Stimulated activated CD8-positive, alpha-beta memory T cell treated with anti-CD3 and anti-CD28 coated beads, Interleukin-4, amount 100 ng/mL, for 1 hour (primary cell): ENCODE results near the gene CXCL16.

Source experiments
- DNase-seq, 2 donors: peaks; one replicate each; pipeline ENCODE4 v3.0.0-alpha.2; 2020; ENCODE audit warnings: low read depth in 2 of 2, low spot score in 1 of 2

Gene CXCL16

DNA sequence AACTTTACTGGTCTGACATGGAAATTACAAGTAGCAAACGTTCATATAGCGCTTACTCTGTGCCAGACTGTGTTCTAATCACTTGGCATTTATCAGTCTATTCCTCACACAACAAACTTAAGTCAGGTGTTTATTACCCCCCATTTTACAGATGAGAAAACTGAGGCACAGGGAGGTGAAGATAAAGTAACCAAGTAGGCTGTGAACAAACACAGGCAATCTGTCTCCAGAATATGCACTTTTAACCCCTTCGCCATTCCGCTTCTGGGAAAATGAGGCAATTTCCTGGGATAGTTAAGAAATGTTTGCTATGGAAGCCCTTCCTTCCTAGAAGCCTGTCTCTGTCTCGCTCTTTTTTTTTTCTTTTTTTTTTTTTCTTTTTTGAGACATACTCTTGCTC lies 12.2 kb upstream of the CXCL16 start:
- DNase-seq = no peak

- no peak for DNase-seq
Observed at GRCh38 chr17:4750606-4751005, 10.9 kb upstream of the CXCL16 start.

DNA sequence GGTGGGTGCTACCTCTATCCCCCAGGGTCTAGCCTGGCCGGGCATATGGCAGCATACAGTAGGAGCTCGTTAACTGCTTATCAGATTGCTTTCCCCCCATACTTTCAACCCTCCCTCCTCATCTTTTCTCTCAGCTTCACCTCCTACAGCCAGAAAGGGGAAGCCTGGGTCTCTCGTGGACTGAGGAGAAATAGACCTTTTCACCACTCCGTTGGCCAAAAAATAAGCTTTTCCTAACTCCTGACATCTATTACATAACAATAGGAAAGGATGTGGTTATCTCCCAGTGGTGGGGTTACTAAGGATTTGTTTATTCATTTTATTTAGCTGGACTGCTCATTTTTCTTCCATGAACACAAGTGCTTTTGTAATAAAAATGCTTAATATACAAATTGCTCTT lies 9.0 kb upstream of the CXCL16 start:
- DNase-seq = no peak

- no peak for DNase-seq
Observed at GRCh38 chr17:4747847-4748246, 8.1 kb upstream of the CXCL16 start.

GRCh38 chr17:4744999-4745969 lies 5.6 kb upstream of the CXCL16 start:
- no peak for DNase-seq

- DNase-seq = no peak
Observed at GRCh38 chr17:4743898-4744297, 4.2 kb upstream of the CXCL16 start.

DNA sequence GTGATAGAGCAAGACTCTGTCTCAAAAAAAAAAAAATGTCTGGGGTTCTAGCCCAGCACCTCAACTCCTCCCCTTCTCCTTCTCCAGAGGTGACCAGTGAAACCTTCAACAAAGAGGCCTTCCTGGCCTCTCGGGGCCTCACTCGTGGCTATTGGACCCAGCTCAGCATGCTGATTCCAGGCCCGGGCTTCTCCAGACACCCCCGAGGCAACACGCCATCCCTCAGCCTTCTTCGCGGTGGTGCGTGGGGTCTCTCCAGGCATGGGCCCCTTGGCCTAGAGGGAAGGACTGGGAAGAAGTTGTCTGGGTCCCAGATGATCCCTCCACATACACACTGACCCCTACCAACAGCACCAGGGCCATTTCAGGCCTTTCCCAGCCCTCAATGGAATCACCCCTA lies 3.5 kb upstream of the CXCL16 start:
- no peak for DNase-seq

GRCh38 chr17:4742629-4743028 lies 2.9 kb upstream of the CXCL16 start:
- DNase-seq = no peak

GRCh38 chr17:4742133-4742532 lies 2.4 kb upstream of the CXCL16 start:
- no peak for DNase-seq

GRCh38 chr17:4741544-4741943 lies 1.8 kb upstream of the CXCL16 start:
- DNase-seq = no peak

DNA sequence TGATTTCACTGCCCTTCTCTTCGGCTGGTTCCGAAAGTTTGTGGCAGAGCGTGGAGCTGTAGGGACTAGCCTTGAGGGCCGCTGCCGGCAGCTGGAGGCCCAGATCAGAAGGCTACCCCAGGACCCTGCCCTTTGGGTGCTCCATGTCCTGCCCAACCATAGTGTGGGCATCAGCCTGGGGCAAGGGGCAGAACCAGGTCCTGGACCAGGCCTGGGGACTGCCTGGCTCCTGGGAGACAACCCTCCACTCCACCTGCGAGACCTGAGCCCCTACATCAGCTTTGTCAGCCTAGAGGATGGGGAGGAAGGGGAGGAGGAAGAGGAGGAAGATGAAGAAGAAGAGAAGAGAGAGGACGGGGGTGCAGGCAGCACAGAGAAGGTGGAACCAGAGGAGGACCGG lies 856 bp upstream of the CXCL16 start:
- no peak for DNase-seq

DNA sequence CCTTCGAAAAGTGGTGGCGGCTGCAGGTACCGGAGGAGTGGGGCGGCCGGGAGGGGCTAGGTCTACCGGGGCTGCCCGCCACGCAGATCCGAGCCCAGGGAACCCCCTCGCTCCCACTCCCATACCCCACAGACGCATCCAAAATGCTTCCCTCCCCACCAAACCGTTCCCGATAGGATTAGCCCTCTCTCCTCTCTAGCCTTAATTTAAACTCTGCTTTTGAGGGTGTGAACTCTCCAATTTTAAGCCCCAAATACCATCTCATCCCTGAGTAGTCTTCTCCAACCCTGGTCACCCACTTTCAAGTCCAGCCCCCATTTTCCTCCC lies 260 bp upstream of the CXCL16 start:
- DNase-seq = no peak

DNA sequence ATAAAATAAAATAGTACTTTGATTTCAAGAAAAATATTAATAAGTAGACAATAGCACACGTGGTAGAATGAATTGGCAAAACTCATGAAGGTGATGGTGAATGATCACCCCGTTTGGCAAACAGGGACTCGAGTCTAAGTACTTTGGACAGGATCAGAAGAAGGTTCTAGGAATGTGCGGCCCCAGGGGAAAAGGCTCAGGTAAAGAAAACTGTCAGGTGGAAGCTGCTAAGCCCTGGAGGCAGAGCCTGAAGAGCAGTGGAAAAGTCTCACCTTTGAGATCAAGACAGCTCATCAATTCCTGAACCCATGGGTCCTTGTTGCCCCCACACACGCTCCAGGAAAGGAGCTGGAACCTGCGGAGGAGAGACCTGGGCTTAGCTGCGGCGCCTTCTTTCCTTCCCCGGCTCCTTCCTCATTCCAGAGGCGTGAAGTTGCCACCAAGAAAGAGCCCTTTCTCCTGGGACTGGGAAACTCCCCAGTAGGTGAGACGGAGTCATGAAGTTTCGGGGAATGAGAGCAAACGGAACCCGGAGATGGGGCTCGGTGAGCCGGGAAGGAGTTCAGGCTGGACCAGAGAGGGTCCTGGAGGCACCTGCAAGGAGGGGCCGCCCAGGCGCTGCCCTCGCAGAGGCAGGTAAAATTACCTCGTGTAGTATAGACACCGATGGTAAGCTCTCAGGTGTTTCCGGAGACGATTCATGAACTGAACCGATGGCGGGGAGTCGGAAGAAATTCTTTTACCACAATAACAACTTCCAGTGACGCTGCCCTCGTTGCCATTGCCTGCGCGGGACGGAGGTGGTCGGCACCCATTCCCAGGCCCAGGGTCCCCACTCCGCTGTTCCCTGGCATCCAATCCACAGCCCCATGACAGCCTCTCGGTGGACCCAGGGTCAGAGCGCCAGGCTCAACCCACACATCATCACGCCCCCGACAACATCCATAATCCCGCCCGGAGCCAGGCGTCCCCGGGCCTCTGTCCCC lies 1.3 kb downstream of the CXCL16 start:
- no peak for DNase-seq

GRCh38 chr17:4735876-4736651 lies 3.7 kb downstream of the CXCL16 start:
- DNase-seq = no peak

DNA sequence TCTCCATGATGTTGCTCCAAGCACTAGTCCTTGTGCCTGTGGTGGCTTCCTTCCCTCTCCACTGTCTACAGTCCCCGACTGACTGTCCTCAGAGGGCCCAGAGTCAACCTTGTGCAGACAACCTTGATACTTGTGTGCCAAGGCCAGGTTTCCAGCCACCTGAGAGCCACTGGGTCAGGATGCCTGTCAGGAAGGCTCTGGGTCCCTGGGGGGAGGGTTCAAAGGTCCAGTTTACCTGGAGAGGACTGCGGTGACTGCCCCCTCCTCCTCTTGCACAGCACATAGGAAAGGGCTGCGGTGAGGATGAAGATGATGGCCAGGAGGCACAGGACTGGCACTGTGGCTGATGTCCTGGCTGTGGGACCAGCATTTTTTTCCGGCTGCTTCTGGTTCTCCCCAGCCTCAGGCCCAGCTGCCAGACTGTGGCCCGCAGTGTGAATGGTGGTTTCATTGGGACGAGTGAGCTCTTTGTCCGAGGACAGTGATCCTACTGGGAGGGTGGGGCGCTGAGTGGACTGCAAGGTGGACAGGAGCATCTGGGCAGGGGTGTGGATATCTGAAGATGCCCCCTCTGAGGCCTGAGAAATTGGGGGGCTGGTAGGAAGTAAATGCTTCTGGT lies 4.8 kb downstream of the CXCL16 start:
- no peak for DNase-seq

DNA sequence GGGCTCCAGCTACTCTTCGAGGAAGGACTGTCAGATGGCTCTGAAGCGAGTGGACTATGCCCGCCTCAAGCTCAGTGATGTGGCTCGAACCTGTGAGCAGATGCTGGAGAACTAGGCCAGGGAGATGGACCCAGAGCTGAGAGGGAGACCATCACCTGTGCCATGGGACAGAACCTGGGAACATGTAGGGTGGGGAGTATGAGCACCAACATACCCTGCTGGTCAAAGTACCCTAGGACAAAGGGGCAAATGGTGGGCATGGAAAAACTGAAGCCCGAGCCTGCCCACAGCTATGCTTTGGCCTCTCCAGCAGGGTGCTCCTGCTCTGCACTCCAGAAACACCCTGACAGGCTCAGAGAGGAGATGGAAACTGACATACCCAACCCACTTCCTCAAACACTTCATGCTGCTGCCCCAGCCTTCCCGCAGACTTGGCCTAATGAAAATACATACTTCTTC lies 6.6 kb downstream of the CXCL16 start:
- DNase-seq = no peak

DNA sequence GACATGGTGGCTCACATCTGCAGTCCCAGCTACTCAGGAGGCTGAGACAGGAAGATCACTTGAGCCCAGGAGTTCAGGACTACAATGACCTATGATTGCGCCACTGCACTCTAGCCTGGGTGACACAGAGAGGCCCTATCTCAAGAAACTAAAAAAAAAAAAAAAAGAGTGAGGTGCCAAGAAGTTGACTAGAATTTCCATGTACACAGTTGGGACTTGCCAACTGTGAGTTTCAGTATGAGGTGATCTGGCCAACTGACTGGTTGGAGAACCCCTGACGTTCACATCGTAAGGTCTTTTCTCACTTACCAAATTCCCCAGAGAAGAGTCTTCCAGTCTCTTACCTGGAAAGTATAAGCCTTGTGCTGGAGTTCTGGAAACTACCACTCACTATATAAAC lies 11.6 kb downstream of the CXCL16 start:
- no peak for DNase-seq

- no peak for DNase-seq
Observed at GRCh38 chr17:4725646-4726310, 13.9 kb downstream of the CXCL16 start.

DNA sequence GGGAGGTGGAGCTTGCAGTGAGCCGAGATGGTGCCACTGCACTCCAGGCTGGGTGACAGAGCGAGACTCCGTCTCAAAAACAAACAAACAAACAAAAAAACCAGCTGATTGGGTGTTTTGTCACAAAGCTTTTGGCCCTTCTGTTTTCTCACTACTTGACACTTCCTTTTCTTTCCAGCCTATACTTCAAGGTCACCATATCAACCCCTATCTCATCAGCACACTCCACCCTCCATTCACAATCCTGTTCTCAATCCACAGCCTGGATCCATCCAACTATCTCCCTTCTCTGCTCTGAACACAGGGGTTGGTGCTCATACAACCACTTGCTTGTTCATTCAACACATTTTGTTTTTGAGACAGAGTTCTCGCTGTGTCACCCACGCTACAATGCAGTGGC lies 15.1 kb downstream of the CXCL16 start:
- DNase-seq = no peak

- no peak for DNase-seq
Observed at GRCh38 chr17:4722678-4723240, 17.0 kb downstream of the CXCL16 start.
